ENCODE results near the gene KCTD8.

- TF ChIP-seq POLR2A (IDR thresholded peaks at IDR 0.05) (no peak), CTCF (IDR thresholded peaks at IDR 0.05) (no peak)
These were observed 282.7 kb downstream of the KCTD8 start for GRCh38 chr4:44165938-44166337.
